Measurements from ENCODE around the gene SYNDIG1.

SYNDIG1 gene

GRCh38 chr20:24681634-24682495 lies 212.4 kb downstream of the SYNDIG1 start:
- CTCF ChIA-PET: no interaction called here
- POLR2A ChIA-PET: no interaction called here
- TF ChIP-seq CTCF (IDR thresholded peaks at IDR 0.05; ENCODE audit: control extremely low read depth, extremely low read depth, low read depth, missing control alignments): no peak
- DNase-seq (ENCODE audit: extremely low spot score): no peak

GRCh38 chr20:24682496-24682985 lies 213.1 kb downstream of the SYNDIG1 start:
- CTCF ChIA-PET: no interaction called here
- DNase-seq (ENCODE audit: extremely low spot score): no peak
- POLR2A ChIA-PET: no interaction called here
- no peak for TF ChIP-seq CTCF (IDR thresholded peaks at IDR 0.05; ENCODE audit: control extremely low read depth, extremely low read depth, low read depth, missing control alignments)

GRCh38 chr20:24683676-24684075 lies 214.2 kb downstream of the SYNDIG1 start:
- POLR2A ChIA-PET: no interaction called here
- DNase-seq (ENCODE audit: extremely low spot score): no peak
- TF ChIP-seq CTCF (IDR thresholded peaks at IDR 0.05; ENCODE audit: control extremely low read depth, extremely low read depth, low read depth, missing control alignments): no peak
- CTCF ChIA-PET: no interaction called here

GRCh38 chr20:24684421-24684871 lies 215.0 kb downstream of the SYNDIG1 start:
- CTCF ChIA-PET: no interaction called here
- no peak for DNase-seq (ENCODE audit: extremely low spot score)
- no peak for TF ChIP-seq CTCF (IDR thresholded peaks at IDR 0.05; ENCODE audit: control extremely low read depth, extremely low read depth, low read depth, missing control alignments)
- POLR2A ChIA-PET: no interaction called here

GRCh38 chr20:24684956-24685691 lies 215.7 kb downstream of the SYNDIG1 start:
- CTCF ChIA-PET: no interaction called here
- no peak for DNase-seq (ENCODE audit: extremely low spot score)
- POLR2A ChIA-PET: no interaction called here
- TF ChIP-seq CTCF (IDR thresholded peaks at IDR 0.05; ENCODE audit: control extremely low read depth, extremely low read depth, low read depth, missing control alignments): no peak

- CTCF ChIA-PET: no interaction called here
- POLR2A ChIA-PET: no interaction called here
- no peak for DNase-seq (ENCODE audit: extremely low spot score)
- no peak for TF ChIP-seq CTCF (IDR thresholded peaks at IDR 0.05; ENCODE audit: control extremely low read depth, extremely low read depth, low read depth, missing control alignments)
These were observed 216.3 kb downstream of the SYNDIG1 start for GRCh38 chr20:24685736-24686135.

All from GM10248 (cell line).